GM10847 (cell line): Measurements from ENCODE around the gene BLZF1.

ENCODE experiments used
- POLR2A ChIP-seq: IDR thresholded peaks from 2 replicates; pipeline ENCODE4 v1.6.1; 2011; ENCODE audit not compliant: insufficient read length; ENCODE audit errors: extremely low read depth

BLZF1 gene, protein sequence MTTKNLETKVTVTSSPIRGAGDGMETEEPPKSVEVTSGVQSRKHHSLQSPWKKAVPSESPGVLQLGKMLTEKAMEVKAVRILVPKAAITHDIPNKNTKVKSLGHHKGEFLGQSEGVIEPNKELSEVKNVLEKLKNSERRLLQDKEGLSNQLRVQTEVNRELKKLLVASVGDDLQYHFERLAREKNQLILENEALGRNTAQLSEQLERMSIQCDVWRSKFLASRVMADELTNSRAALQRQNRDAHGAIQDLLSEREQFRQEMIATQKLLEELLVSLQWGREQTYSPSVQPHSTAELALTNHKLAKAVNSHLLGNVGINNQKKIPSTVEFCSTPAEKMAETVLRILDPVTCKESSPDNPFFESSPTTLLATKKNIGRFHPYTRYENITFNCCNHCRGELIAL

GRCh38 chr1:169367686-169368405 lies at the start of gene BLZF1, which contains the start of gene NME7:
Gene BLZF1 (plus strand): TSS chr1:169368195. CDS start chr1:169369523, 1,328 bp downstream.
Gene NME7 (minus strand): TSS chr1:169367797. CDS start chr1:169367710, 87 bp downstream.
- no peak for TF ChIP-seq POLR2A

GRCh38 chr1:169318536-169319244 lies 49.3 kb upstream of the BLZF1 start:
- TF ChIP-seq POLR2A, result no peak

DNA sequence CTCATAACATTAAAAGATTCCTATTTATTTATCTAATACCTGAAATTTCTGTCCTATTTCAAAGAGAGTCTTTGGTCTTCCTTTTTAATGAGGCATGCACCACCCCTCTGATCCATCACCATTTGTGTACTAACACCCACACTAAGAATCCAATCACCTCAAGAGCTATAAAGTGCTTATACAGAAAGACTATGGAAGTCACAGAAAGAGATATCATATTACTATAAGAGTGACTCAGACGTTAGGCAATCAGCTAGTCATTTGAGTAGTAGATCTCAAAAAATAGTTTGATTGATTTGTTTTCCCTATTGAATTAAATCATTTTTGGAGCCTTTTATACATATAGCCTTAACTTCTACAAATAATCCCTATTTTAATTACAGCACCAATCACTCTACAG lies 46.5 kb upstream of the BLZF1 start:
- no peak for TF ChIP-seq POLR2A

GRCh38 chr1:169322138-169322537 lies 45.9 kb upstream of the BLZF1 start:
- TF ChIP-seq POLR2A, result no peak

- no peak for TF ChIP-seq POLR2A
Measured at GRCh38 chr1:169325117-169325516, 42.9 kb upstream of the BLZF1 start.

- TF ChIP-seq POLR2A, result no peak
Measured at GRCh38 chr1:169326261-169326955, 41.6 kb upstream of the BLZF1 start.

GRCh38 chr1:169326956-169327268 lies 41.1 kb upstream of the BLZF1 start:
- no peak for TF ChIP-seq POLR2A

GRCh38 chr1:169327875-169328274 lies 40.1 kb upstream of the BLZF1 start:
- no peak for TF ChIP-seq POLR2A

- TF ChIP-seq POLR2A, result no peak
Measured at GRCh38 chr1:169329383-169329782, 38.6 kb upstream of the BLZF1 start.

GRCh38 chr1:169330927-169331326 lies 37.1 kb upstream of the BLZF1 start:
- TF ChIP-seq POLR2A, result no peak

DNA sequence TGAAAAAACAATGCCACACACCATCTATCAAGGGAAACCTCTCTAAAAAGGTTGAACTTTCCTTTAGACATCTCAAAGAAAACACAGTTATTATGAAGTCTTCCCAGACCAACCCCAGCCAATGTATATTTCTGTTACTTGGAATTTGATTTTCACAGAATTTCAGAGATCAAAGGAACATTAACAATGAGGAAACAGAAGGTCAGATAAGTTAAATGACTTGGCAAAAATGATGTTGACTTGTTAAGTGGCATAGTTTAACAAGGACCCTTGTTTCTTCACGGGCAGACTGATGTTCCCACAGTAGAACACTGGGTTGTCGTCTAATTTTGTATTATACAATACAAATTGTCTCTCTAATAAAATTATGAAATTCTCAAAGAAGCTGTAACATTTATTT lies 29.4 kb upstream of the BLZF1 start:
- no peak for TF ChIP-seq POLR2A

- no peak for TF ChIP-seq POLR2A
Measured at GRCh38 chr1:169339773-169340172, 28.2 kb upstream of the BLZF1 start.

GRCh38 chr1:169340882-169341281 lies 27.1 kb upstream of the BLZF1 start:
- TF ChIP-seq POLR2A, result no peak

DNA sequence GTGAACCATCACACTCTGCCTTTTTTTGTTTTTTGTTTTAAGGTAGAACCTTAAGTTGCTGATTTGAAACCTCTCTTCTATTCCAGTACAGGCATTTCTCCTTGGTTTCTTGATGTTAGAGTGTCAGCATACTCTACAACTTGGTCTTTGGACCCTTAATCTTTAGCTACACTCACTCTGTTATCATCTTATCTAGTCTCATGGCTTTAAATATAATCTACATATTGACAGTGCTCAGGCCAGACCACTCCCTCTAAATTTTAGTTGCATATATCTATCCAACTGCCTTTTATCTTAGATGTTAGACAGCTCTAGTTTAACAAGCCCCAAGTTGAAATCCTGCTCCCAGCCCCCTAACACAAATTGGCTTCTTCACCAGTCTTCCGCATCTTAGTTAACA lies 22.5 kb upstream of the BLZF1 start:
- no peak for TF ChIP-seq POLR2A

- TF ChIP-seq POLR2A, result no peak
Measured at GRCh38 chr1:169346036-169346589, 21.9 kb upstream of the BLZF1 start.
